Hepatocyte (in vitro differentiated cells): ENCODE data around the gene WDR81.

Experiments used
- CTCF ChIP-seq: fragments of 200-600 bp; sonication (generic); IDR thresholded peaks from 2 replicates; pipeline ENCODE4 v1.5.1; 2016; ENCODE audit warnings: antibody characterized with exemption, mild to moderate bottlenecking; ENCODE audit not compliant: poor library complexity
- EZH2 ChIP-seq: fragments of 200-600 bp; sonication (generic); IDR thresholded peaks from 2 replicates; pipeline ENCODE4 v1.6.1; 2016; ENCODE audit warnings: antibody characterized with exemption, mild to moderate bottlenecking, borderline replicate concordance
- EZH2phosphoT487 ChIP-seq: fragments of 200-600 bp; sonication (generic); IDR thresholded peaks from one replicate; pipeline ENCODE4 v1.6.1; 2018; ENCODE audit warnings: antibody characterized with exemption, mild to moderate bottlenecking, low read depth, moderate library complexity; ENCODE audit not compliant: unreplicated experiment, severe bottlenecking

DNA sequence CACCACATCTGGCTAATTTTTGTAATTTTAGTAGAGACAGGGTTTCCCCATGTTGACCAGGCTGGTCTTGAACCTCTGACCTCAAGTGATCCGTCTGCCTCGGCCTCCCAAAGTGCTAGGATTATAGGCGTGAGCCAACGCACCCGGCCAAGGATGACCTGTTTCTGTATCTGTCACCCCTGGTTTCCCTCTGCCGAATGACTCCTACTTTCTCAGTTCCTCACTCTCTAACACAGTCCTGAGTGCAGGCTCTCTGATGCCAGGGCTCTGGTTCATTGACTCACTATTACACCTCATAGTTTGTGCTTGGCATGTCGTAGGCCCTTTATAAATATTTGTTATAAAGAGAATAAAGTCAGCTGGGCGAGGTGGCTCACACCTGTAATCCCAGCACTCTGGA, 29.1 kb upstream of the WDR81 start:
- TF ChIP-seq CTCF (no peak), EZH2phosphoT487 (no peak), EZH2 (no peak)
